GM18508 (cell line): ENCODE data around the gene CSNK1D.

Experiments
- ATAC-seq: cut with Tn5 transposase; IDR thresholded peaks from one replicate; pipeline ENCODE4 v1.9.1; 2021; ENCODE audit warnings: moderate number of reproducible peaks; ENCODE audit not compliant: insufficient read depth, unreplicated experiment

The CSNK1D gene

GRCh38 chr17:82311971-82312370, 38.5 kb upstream of the CSNK1D start:
- no peak for ATAC-seq

GRCh38 chr17:82310877-82311276, 37.4 kb upstream of the CSNK1D start:
- no peak for ATAC-seq

- ATAC-seq: no peak
Observed at GRCh38 chr17:82309656-82310570, 36.4 kb upstream of the CSNK1D start.

- ATAC-seq: no peak
Observed at GRCh38 chr17:82305727-82306300, 32.3 kb upstream of the CSNK1D start.

GRCh38 chr17:82304826-82305726, 31.6 kb upstream of the CSNK1D start:
- ATAC-seq: no peak

- ATAC-seq: no peak
Observed at GRCh38 chr17:82303944-82304808, 30.7 kb upstream of the CSNK1D start.

GRCh38 chr17:82302991-82303943, 29.8 kb upstream of the CSNK1D start:
- no peak for ATAC-seq

- no peak for ATAC-seq
Observed at GRCh38 chr17:82302568-82302963, 29.1 kb upstream of the CSNK1D start.

- no peak for ATAC-seq
Observed at GRCh38 chr17:82301916-82302567, 28.5 kb upstream of the CSNK1D start.

GRCh38 chr17:82301300-82301915, 27.9 kb upstream of the CSNK1D start:
- ATAC-seq: no peak

GRCh38 chr17:82300707-82301270, 27.3 kb upstream of the CSNK1D start:
- no peak for ATAC-seq

- ATAC-seq: no peak
Observed at GRCh38 chr17:82300228-82300627, 26.7 kb upstream of the CSNK1D start.

- no peak for ATAC-seq
Observed at GRCh38 chr17:82299452-82299851, 26.0 kb upstream of the CSNK1D start.

- ATAC-seq: no peak
Observed at GRCh38 chr17:82298538-82299421, 25.3 kb upstream of the CSNK1D start.

GRCh38 chr17:82297714-82298537, 24.4 kb upstream of the CSNK1D start:
- no peak for ATAC-seq

GRCh38 chr17:82297280-82297713, 23.8 kb upstream of the CSNK1D start:
- ATAC-seq: no peak
